Limb (tissue), 2 donors: Measurements from ENCODE around the gene RNF180.

Experiments
- DNase-seq, 2 donors: peaks; one replicate each; pipeline ENCODE4 v3.0.0-alpha.2; 2016; ENCODE audit errors: extremely low spot score in 2 of 2

RNF180 gene

GRCh38 chr5:64165500-64166200 is at the start of gene RNF180:
TSS of gene RNF180 (plus strand) at chr5:64165843. CDS start at chr5:64200808, 34,965 bp downstream.
- peak in 1 of 2 donors; percentile 78 for DNase-seq

GRCh38 chr5:64125521-64125920 is 40.1 kb upstream of the RNF180 start:
- DNase-seq: no peak

GRCh38 chr5:64126202-64126741 is 39.4 kb upstream of the RNF180 start:
- no peak for DNase-seq

GRCh38 chr5:64140018-64140417 is 25.6 kb upstream of the RNF180 start:
- no peak for DNase-seq

GRCh38 chr5:64144425-64145215 is 21.0 kb upstream of the RNF180 start:
- no peak for DNase-seq

- no peak for DNase-seq
Observed at GRCh38 chr5:64145216-64145895, 20.3 kb upstream of the RNF180 start.

- DNase-seq: no peak
Observed at GRCh38 chr5:64147379-64147778, 18.3 kb upstream of the RNF180 start.

- peak; percentile 68 to 72 for DNase-seq
Observed at GRCh38 chr5:64147849-64148441, 17.7 kb upstream of the RNF180 start.

GRCh38 chr5:64149268-64149667 is 16.4 kb upstream of the RNF180 start:
- no peak for DNase-seq

GRCh38 chr5:64149857-64150521 is 15.7 kb upstream of the RNF180 start:
- DNase-seq: no peak

- no peak for DNase-seq
Observed at GRCh38 chr5:64156261-64156660, 9.4 kb upstream of the RNF180 start.

- DNase-seq: no peak
Observed at GRCh38 chr5:64158827-64159226, 6.8 kb upstream of the RNF180 start.

GRCh38 chr5:64160201-64160600 is 5.4 kb upstream of the RNF180 start:
- DNase-seq: no peak

- no peak for DNase-seq
Observed at GRCh38 chr5:64161420-64161819, 4.2 kb upstream of the RNF180 start.

- no peak for DNase-seq
Observed at GRCh38 chr5:64163135-64163534, 2.5 kb upstream of the RNF180 start.

GRCh38 chr5:64163746-64164145 is 1.9 kb upstream of the RNF180 start:
- DNase-seq: no peak

- no peak for DNase-seq
Observed at GRCh38 chr5:64164166-64164565, 1.5 kb upstream of the RNF180 start.

- DNase-seq: no peak
Observed at GRCh38 chr5:64165160-64165499, 513 bp upstream of the RNF180 start.

GRCh38 chr5:64166201-64166959 is 737 bp downstream of the RNF180 start:
- DNase-seq: no peak

GRCh38 chr5:64176301-64176700 is 10.7 kb downstream of the RNF180 start:
- no peak for DNase-seq
